HG02571 (cell line): ENCODE results near the gene DND1.
"Not testable (repeated sequence)": the region's sequence is repeated elsewhere in the genome, so short reads cannot be mapped to it uniquely, and the experiment has no call there.

Experiments
- ATAC-seq: cut with Tn5 transposase; IDR thresholded peaks from one replicate; pipeline ENCODE4 v1.9.1; 2021; ENCODE audit warnings: mild to moderate bottlenecking, moderate library complexity; ENCODE audit not compliant: unreplicated experiment

The DND1 gene

DNA sequence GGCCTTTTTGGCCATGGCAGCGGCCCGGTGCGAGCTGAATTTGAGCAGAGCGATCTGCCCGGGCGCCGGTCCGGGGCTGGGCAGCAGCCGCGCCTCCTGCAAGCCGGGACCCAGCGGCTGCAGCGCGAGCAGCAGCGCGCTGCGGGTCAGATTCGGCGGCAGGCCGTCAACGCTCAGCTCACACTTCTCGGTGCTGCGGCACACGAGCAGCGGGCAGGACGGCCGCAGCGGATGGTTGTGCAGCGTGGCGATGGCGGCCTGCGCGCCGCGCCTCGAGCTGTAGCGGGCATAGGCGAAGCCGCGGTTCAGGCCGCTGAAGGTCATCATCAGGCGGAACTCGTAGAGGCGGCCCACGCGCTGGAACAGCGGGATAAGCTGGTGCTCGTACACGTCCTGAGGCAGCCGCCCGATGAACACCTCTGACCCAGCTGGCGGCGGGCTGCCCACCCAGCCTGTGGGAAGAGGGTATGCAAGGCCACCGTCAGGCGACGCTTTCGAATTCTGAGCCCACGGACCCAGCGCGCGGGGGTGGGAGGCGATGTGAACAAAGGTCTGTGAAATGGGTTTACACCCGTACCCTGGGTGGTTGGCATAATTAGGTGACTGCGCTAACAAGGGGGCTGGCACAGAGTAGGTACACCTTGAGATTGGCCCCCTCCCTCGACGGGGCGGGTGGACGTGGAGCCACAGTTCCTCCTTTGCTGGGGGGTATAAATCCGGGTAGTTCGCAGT lies 755 bp downstream of the DND1 start:
- no peak for ATAC-seq

DNA sequence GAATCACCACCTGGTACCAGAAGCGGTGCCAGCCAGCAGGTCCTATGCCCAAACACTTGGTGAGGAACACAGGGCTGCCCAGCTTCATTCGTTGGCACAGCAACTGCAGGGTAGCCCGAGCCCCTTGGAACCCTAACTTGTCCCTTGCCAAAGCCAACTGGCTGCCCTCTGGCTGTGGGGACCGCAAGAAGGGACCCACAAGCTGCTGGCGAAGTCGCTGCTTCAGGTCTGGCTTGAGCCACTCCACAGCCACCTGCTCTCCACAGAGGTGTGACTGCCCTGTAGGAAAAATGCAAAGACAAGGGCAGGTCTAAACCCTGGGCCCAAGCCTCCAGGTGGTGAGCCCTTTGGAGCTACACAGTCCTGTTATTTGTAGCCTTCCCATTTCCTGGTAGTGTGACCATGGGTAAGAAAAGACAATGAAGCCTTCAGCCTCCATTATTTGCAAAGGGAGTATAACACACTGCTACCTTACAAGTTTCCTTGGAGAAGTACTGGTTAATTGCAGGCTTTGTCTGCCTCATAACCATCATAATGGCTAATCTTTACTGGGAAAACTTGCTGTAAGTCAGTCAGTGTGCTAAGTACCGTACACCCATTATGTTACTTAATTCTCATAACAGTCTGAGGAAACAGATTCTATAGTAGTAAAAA lies 1.8 kb downstream of the DND1 start:
- ATAC-seq = no peak

DNA sequence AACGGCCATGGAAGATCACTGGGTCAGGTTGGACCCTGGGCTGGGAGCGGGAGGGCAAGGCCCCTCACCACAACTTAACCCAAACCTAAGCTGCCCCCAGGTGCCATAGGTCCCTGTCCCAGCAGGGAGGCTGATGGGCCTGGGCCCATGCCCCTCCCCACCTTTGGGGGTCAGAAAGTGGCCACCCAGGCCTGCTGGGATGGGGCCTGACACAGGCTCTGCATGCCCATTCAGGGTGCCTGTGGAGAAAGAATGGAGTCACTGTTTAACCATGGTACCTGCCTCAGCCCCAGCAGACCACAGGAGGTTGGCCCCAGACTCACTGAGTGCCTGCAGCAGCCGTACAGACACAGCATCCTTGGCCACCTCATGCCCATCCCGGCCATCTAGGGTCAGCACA lies 2.3 kb downstream of the DND1 start:
- ATAC-seq = not testable (repeated sequence)

DNA sequence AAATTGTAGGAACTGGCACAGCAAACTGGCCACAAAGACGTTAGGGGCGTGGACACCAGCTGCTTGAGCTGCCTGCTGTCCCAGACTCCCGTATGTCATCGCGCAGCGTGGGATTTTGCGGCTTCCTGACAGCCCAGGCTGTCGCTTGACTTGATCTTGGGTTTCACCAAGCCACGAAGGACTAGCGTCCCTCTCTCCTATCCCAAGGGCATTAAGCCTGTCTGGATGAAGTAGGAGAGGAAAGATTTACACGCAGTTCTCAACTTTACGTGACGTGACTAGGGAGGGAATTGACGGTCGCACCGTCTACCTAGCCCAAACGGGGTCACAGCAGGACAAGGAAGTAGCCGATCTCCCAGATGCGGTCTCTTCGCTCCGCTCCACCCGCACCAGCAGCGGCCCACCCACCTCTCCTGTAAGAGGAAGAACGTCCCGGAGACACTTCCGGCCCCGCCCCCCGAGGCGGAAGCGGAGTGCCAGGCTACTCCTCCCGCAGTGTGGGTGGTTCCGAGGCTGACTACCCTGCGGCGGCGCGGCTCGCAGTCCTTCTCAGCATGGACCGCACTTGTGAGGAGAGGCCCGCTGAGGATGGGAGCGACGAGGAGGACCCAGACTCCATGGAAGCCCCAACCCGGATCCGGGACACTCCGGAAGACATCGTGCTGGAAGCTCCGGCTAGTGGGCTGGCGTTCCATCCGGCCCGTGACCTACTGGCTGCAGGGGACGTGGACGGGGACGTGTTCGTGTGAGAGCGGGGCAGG lies 8.8 kb downstream of the DND1 start, which contains the start of gene WDR55:
TSS of gene WDR55 (plus strand) at position 546 of the 761 bp plus-strand sequence. CDS start at position 555, 9 bp downstream.
- peak; percentile 96 for ATAC-seq

DNA sequence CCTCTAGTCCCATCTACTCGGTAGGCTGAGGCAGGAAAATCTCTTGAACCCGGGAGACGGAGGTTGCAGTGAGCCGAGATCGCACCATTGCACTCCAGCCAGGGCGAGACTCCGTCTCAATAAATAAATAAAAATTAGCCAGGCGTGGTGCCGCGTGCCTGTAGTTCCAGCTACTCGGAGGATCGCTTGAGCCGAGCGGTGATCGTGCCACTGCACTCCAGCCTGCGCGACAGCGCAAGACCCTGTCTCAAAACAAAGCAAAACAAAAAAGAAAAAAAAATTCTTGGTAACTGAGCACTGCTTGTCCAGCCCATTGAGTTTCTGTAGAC lies 9.4 kb downstream of the DND1 start:
- ATAC-seq = no peak

DNA sequence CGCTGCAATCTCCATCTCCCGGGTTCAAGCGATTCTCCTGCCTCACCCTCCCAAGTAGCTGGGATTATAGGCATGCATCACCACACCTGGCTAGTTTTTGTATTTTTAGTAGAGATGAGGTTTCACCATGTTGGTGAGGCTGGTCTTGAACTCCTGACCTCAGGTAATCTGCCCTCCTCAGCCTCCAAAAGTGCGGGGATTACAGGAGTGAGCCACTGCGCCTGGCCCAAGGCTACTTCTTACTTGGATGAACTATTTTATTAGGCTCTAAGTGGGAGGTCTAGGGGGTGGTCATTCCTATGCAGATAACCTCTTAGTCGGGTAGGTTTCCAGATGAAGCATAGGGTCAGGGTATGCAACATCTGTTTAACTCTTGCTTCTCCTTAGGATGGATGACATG lies 13.0 kb downstream of the DND1 start:
- not testable (repeated sequence) for ATAC-seq

DNA sequence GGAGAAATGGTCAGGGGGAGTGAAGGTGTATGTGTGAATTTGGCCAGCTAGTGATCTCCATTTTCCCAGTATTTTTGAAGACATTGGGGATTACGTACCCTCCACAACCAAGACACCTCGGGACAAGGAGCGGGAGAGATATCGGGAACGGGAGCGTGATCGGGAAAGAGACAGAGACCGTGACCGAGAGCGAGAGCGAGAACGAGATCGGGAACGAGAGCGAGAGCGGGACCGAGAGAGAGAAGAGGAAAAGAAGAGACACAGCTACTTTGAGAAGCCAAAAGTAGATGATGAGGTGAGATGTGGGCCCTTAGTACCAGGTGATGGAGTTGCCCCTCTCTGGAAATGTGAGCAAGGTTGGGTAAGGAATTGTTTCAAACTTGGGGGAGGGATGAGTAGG lies 14.5 kb downstream of the DND1 start:
- no peak for ATAC-seq

DNA sequence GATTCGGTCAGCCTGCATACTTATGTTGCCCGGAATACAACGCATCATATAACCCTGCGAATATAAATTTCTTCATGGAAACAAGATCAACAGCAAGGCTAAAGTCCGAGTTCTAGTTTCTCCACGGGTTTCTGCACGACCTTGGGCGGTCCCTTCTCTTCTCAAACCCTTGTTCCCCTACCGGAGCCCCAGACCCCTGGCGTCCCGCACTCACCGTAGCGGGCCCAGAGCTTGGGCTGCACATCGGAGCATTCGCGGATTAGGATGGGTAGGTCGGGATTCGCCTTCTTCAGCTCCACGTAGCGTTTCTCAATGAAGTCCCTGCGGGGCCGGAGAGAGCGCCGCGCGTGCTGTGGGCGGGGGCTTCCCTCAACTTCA lies 26.3 kb downstream of the DND1 start:
- ATAC-seq = peak; percentile 27

DNA sequence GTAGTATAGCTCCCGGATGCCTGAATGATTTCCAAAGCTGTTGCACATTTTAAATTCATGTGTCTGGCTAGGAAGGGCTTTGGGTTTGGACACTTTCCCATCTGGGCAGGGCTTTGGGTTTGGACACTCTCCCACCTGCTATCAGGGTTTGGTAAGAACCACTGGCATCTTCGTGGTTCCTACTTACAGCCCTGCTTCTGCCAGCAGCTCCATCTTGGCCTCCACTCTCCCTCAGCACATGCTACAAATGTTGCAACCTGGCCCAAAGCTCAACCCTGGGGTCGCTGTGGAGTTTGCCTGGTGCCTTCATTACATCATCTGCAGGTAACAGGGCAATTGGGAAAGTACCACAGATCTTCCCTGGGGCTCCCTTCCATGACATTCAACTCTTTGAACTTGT lies 30.7 kb downstream of the DND1 start:
- no peak for ATAC-seq

DNA sequence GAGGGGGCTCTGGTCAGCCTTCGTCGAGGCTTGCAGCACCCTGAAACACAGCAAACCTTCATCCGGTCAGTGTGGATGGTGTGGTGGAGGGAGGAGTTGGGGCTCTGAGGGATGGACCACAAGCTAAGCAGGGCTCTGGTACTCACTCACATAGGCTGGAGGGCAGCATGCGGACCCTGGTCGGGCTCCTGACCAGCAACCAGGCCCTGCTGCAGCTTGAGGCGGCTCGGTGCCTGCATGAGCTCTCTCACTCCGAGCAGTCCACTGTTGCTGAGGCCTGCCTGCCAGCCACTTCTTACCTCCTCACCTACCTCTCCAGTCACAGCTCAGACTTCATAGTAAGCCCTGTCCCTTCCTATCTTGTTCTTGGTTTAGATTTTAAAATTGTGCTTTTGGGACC lies 31.7 kb downstream of the DND1 start:
- ATAC-seq = no peak

DNA sequence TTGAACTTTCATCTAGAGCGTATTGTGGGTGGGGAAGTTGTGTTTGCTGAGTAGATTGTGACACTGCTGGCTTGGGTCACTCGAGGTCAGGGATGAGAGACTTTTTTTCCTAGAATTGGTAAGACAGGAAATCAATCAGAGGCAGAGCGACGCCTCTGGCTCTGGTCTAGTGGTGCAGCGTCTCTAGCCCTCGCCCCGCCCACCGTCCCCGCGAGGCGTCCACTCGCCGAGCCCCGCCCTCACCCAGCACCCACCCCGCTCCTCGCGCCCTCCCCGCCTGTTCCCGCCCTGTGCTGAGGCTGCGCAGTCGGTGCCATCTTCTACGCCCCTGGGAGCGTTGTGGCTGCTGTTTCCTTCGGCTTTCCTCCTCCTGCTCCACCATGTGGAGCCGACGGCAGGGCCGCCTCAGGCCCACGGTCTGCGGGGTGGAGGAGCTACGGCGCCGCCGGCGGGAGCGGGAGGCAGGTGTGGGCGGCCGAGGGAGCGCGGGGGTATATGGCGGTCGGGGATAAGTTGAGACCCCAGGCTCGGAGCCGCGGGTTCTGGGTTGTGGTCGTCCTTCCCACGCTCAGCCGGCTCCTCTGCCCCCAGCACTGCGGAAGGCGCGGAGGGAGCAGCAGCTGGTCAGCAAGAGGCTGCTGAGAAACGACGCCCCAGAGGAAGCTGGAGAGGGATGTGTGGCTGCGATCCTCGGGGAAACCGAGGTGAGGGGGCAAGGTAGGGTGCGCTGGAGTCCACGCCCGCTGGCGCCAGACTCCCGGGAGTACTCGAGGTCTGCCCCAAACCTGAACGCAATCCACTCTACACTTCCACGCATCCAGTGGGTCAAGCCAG lies 34.0 kb downstream of the DND1 start, which contains the start of gene TMCO6:
TSS of gene TMCO6 (plus strand) at position 304 of the 834 bp plus-strand sequence. CDS start at position 381, 77 bp downstream.
- peak; percentile 92 for ATAC-seq

DNA sequence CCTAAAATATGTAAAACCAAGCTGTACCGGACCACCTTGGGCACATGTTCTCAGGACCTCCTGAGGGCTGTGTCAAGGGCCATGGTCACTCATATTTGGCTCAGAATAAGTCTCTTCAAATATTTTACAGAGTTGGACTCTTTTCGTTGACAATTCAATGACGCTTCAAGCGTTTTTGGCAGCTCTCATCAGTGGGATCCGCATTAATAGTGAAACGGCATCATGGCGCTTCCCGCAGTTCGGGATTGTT lies 34.6 kb downstream of the DND1 start:
- not testable (repeated sequence) for ATAC-seq

DNA sequence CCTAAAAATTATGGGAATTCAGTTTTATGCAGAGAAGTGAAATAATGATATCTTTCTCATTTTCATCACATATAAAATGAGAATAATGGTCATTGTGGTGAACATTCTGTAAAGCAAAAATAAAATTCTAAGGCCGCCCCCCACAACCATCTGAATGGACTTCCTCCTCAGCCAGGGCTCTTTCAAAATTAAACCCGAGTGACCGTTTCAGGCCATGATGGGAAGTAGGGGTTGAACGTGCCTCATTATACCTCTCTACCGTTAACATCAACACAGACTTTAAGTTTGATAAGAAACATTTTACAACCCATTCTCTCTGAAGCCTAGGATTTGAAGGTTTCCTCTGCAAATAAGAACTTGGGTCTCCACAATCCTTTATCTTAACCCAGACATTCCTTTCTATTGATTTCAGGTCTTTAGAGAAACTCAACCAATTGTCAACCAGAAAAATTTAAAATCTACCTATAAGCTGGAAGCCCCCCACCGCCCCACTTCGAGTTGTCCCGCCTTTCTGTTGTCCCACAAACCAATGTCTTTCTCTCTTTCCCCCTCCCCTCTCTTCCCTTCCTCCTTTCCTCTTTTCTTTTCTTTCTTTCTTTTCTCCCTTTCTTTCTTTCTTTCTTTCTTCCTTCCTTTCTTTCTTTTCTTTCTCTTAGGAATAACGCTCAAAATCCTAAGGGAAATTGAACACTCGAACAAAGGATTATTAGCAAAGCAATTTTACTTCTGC lies 35.8 kb downstream of the DND1 start:
- no peak for ATAC-seq

DNA sequence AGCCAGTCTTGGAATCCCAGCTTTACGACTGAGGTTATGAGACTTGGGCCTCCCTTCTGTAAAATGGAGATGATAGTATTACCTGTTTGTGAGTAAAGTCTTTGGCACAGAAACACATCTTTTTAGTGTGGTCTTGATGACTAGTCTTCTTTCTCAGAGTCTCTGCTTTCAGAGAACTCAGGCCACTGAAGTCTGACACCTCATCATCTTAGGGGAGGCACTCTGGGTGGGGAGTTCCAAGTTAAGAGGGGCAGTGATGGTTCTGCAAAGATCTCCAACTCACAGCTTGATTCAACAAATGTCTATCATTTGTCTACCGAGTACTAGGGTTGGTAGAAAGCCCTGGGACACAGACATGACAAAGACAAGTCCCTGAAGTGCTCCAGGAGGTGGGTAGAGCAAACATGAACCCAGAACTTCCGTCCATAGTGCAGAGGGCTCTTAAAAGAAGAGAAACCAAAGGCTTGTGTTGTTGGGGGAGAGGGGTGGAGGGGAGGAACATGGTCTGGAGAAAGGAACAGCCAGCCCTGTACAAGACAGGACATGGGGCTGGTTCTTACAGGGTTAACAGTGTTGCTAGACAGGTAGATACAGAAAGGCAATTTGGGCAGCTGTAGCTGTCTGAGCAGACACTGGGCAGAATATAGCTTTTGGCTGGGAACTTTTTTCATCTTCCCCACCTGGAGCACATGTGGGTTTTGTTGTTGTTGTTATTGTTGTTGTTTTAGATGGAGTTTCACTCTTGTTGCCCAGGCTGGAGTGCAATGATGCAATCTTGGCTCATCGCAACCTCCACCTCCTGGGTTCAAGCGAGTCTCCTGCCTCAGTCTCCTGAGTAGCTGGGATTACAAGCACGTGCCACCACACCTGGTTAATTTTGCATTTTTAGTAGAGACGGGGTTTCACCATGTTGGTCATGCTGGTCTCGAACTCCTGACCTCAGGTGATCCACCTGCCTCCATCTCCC lies 37.8 kb downstream of the DND1 start:
- ATAC-seq = no peak

DNA sequence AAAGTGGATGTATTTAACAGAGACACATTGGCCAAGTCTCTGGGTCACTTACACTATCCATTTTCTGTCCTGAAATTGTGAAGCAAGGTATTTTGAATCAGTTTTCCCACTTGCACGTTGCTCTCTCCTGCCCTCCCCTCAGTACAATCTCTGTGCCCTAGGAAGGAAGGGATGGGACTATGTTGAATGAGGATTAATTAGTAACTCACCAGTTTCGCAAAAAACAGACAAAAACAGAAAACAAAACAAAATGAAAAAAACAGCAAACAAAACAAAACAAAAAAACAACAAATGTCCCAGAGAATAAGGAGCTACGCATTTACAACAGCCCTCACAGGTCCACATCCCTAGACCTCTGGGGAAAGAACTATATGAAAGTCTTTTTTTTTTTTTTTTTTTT lies 39.3 kb downstream of the DND1 start:
- ATAC-seq = no peak

DNA sequence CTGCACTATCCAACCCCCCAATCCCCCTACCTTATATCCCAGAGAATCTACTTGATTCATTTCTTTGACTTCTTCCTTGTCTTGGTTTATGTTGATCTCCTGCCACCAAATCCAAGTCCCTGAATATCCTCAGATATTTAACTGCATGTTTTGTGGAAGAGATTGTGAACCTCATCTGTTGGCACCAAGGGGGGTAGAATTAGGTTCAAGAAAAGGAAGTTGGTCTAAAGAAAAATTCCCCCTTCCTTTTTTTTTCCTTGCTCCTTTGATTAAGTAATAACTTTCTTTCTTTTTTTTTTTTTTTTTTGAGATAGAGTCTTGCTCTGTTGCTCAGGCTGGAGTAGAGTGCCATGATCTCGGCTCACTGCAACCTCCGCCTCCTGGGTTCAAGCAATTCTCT lies 39.9 kb downstream of the DND1 start:
- no peak for ATAC-seq

DNA sequence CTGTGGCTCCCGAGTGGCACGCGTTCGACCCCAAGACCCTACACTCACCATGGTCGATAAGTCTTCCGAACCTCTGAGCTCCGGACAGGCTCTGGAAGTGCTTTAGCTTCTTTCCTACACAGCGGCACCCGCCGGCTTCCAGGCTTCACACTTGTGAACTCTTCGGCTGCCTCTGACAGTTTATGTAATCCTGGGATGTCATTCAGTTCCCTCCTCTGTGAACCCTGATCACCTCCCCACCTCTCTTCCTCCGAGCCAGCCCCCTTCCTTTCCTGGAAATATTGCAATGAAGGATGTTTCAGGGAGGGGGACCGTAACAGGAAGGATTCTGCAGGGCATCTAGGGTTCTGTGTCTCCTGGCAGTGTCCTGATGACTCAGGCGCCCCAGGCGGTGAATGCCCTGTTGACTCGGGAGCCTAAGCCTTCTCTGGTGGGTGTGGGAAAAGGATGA lies 40.3 kb downstream of the DND1 start, which contains the start of gene CD14:
TSS of gene CD14 (minus strand) at position 155 of the 451 bp plus-strand sequence. CDS start at position 51, 104 bp downstream.
- ATAC-seq = no peak

DNA sequence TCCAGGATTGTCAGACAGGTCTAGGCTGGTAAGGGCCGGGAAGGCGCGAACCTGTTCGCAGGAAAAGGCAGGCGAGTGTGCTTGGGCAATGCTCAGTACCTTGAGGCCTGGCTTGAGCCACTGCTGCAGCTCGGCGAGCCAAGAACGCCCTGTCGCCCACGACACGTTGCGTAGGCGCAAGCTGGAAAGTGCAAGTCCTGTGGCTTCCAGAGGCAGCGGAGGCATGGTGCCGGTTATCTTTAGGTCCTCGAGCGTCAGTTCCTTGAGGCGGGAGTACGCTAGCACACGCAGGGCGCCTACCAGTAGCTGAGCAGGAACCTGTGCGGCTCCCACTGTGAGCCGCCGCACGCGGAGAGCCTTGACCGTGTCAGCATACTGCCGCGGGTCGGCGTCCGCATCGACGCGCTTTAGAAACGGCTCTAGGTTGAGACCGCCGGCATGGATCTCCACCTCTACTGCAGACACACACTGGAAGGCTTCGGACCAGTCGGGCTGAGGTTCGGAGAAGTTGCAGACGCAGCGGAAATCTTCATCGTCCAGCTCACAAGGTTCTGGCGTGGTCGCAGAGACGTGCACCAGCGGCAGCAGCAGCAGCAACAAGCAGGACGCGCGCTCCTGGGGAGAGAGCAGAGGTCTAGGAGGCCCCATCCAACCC lies 40.9 kb downstream of the DND1 start:
- ATAC-seq = peak; percentile 46
